HG03066 (cell line): ENCODE results near the gene KCNN3.

Source experiments
- ATAC-seq: cut with Tn5 transposase; IDR thresholded peaks from one replicate; pipeline ENCODE4 v1.9.1; 2021; ENCODE audit warnings: low read depth; ENCODE audit not compliant: unreplicated experiment

The KCNN3 gene

DNA sequence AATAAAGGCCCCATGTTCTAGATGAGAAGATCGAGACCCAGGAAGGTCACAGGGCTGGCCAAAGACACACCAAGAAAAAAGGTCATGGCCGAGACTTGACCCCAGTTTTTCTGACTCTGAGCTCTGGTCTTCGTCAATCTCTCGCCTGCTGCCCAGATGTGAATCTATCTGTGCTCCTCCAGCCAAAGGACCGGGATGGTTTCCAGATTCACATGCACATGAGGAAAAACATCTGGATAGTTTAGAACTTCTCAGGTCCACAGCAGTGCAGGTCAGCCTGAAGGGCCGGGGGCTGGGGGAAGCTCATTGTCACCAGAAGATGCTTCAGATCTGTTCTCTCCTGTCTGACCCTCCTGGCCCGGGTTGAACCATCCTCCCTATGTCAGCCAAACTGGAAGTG, 49.0 kb downstream of the KCNN3 start:
- no peak for ATAC-seq

DNA sequence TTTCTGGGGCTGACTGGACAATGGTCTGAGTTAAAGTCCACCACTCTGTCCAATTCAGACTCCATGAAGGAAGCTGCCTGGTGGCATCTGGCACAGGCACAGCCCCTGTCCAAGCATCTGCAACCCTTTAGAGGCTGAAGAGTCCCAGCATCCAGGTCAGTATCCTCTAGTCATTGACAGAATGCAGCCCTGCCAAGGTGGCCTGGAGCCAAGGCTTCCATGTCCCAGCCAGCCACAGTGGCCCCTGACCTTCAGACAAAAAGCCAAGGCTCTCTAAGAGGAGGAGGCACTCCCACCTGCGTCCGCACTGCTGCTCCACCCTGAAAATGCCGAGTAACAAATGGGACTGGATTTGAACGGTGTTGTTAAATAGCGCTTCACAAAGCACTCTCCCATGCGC, 49.4 kb downstream of the KCNN3 start:
- ATAC-seq: no peak

DNA sequence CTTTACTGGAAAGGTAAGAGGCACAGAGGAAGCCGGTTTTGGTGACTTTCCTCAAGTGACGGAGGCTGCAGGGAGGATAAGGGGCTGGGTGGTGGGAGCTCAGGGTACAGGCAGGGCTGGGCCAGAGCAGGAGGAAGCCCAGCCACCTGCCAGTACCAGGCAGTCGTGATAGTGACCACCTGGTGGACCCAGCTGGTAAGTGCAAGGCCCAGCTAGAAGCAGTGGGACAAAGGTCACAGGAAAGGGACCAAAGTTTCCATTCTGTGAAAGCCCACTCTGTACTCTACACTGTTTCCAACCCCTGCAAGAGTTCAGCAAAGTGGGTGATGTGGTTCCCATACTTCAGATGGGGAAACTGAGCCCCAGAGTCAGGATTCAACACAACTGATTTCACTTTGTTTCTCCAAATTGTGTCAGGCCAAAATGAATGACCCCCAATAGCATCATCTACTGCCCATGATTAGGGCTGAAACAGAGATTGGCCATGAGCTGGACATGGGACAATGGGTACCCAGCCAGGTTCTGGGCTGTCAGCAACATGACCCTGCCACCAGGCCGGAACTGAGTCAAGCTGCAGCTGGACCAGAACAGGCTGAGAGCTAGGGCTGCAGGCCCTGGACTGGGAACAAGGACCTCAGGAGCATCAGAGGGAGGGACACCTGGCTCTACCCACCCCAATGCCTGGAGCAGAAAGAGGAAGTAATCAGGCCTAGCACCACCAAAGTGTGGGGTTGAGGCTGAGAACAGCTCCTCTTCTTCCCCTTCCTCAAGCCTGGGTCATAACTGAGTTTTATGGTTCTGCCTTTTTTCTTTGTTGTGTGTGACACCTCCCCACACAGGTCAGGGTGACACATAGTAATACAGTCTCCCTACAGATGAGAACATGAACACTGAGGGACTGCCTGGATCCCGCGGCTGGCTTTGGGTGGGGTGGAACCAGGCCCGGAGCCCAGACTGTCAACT, 50.2 kb downstream of the KCNN3 start:
- ATAC-seq: no peak

DNA sequence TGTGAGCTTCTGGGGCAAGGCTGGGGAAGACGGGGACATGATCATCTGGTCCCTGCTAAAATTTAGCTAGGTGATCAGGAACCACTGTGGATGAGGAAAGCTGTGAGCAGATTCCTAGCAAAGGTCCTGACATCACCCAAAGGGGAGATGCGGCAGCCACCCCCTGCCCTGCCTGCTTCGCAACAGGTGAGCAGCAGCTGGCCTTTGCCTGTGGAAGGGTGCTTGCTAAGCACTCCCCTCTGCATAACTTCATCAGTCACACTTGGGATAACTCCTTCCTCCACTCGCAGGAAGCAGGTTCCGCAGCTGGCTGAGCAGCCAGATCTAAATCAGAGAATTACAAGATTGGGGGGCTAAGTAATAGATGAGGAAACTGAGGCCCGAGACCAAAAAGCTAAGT, 51.2 kb downstream of the KCNN3 start:
- ATAC-seq: no peak

DNA sequence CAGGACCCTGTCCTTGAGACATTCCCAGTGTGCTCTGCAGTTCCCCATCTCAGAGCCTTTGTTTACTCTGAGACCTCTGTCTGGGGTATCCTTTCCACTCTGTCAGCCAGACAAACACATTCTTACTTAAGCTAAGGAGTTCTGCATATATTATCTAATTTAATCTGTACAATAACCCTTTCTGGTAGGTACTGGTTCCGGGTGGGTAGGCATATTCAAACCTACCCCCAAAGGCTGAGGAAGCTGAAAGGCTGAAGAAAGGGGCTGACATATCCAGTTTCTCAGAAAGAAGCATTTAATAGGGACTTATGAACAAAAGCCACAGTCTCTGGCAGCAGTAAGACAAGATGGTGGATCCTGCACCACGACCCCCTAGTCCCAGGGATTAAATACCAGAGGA, 53.1 kb downstream of the KCNN3 start:
- ATAC-seq: no peak

DNA sequence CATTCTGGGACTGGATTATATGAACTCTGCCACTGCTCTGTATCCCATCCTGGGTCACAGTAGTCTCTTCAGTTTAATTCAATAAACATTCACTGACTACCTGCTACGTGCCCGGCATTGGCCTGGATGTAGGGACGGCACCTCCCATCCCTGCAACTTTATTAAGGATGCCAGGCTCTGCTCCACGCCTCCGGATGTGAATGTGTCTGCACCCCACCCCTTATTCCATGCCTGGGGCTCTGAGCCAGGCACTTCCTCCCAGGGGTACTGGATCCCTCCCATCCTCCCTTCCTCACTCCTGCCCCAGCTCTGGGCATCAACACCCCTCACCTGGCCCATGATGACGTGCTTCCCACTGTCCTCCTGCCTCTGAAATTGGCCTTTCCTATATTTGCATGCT, 53.7 kb downstream of the KCNN3 start:
- no peak for ATAC-seq

DNA sequence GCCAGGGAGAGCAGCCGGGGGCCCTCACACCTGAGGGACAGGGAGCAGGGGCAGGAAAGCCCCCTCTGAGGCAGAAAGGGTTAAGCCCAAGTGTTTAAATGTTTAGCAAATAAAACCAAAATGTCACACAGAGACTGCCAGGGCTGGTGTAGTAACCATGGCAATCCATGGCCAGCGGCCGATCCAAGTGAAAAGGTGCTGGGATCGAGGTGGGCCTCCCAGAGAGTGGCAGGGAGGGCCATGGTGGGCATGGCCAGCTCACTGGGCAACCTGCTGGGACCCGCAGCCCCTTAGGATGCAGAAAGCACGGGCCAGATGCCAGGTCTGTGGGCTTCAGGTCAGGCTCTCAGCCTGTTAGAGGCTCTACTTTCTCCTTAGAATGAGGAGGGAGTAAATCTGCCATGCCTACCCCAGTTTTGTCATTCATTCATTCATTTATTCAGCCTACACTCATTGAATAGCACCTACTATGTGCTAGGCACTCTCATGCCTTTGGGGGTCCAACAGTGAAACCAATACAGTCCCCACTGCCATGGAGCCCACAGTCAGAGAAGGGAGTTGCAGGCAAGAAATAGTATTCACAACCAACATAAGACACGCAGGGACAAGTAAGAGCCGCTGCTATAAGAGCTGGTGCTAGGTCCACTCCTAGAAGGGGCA, 56.1 kb downstream of the KCNN3 start:
- ATAC-seq: no peak

DNA sequence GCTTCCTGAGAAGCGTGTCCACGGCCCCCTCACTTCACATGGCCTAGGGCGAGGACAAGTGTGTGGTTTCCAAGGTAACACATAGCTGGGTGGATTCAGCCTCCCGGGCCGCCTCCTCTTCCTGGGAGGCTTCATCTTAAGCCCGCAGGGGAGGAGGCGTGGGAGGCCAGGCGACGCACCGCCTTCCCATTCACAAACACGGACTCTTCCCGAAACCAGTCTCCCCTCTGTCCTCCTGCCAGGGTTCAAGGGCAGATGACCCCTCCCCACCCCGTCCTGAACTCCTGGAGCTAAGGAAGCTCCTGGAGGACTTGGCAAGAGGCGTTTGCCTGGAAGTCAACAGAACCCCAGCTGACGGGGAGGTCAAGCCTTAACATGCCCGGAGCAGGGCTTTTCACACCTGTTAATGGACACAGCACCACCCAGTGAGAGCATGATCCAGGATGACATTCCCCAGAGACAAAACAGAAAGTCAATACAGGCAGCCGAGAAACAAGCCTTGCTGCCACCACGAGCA, 56.7 kb downstream of the KCNN3 start:
- no peak for ATAC-seq

DNA sequence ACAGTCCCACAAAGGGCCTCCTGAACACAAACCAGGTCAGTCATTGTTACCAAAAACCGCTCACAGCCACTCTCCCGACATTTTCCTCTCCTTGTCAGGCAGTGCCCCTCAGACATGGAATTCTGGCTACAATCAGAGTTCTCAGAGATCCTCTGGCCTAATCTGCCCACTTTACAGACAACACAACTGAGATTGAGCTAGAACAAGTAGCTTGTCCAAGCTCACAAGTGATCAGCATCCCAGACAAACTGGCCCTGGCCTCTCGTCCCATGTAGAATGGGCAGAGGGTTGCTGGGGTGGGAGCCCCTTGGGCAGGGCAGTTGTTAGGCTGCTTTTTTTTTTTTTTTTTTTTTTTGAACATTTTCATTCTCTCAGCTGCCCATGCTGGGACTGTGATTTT, 57.2 kb downstream of the KCNN3 start:
- no peak for ATAC-seq

DNA sequence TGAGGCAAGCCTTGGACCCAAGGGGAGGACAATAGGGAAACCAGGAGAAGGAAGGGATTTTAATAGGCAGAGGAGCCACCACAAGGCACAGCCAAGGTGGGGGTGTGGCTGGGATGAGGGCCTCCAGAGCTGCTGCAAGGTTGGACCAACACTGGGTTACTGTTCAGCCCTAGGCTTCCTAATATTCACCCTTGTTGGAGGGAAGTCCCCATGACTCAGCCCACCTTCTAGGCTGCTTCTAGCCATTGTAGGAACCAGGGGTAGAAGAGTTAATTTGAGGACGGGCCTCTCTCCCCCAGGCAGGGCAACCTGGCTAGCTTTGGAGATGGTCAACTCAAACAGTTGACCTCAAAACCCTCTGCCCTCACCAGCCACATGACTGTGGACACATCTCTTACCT, 59.5 kb downstream of the KCNN3 start:
- ATAC-seq: no peak

DNA sequence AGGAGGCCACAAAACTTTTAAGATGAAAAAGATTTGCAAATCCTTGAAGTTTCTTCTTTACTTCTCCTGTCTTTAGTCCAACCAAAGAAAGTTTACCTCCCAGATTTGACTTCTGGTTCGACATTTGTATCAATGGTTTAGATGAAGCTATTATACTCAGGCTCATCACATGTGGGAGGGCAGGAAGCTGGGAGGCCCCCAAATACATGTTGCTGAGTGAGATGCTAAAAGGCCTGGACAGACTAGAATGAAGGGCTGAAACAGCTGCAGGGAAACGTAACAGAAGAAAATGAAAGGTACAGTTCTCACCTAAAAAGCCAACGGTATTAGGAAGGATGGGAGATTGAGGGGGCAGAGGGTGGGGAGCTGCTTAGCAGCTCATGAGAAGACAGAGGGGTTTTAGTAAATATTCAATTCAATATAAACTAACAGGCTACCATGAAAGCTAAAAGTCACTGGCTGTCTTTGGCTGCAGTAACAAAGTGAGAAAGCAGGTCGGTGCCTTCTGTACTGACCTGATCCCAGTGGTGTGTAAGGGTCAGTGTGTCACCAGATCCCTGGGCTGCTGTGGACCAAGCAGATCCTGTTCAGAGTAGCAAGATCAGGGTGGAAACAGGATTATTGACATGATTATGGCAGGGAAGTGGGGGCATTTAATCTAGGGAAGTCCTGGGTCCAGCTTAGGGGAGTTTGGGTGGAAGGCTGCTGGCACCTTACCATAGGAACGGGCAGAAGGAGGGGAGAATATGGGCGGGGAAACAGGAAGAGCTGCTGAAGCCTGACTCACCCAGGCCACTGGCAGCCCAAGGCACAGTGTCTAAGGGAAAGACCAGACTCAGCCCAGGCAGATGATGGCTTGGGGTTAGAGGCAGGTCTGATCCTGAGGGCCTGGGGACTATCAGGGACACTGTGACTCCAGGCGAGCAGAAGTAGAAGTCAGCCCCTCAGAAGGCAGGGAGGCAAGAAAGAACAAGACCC, 60.4 kb downstream of the KCNN3 start:
- ATAC-seq: no peak

DNA sequence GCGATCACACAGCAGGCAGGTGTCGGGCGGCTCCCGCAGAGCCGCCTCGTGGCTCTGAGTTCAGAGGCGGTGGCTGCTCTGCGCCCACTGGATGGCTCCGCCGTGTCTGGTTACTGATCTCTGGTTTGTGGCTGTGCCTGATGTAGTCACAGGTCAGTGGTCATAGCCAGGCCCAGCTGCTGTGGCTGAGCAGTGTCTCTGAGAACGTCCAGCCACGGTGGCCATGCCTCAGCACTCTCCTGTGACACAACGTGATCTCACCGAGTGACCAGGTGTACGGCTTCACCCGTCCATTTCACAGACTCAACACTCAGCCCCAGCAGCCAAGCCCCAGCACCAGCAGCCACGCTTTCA, 61.2 kb downstream of the KCNN3 start:
- ATAC-seq: no peak

DNA sequence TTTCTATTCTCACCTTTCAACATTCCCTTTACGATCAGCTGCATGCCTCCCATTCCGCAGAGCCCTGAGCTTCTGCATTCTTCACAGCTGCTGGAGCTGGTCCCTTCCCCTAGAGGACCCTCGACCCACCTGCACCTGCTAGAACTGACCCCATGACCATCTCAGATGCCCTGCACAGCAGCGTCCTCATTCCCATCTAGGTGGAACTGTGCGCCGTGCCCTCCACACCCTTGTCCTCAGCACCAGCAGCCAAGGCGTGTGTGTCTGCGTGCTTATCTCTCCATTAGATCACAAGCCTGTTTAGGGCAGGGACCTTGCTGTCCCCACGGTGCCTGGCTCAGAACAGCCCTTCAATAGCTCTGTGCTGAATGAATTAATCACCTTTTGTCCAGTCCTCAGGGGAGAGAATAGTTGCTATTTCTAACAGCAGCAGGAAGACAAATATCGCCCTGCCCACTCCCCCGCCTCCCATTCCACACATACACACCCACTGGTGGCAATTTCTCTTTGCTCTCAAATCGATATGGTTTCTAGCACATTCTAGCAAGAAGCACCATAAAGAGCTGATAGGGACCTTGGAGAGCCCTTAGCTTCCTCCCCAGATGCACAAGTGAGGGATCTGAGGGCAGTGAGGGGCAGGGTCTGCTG, 61.7 kb downstream of the KCNN3 start:
- ATAC-seq: no peak

DNA sequence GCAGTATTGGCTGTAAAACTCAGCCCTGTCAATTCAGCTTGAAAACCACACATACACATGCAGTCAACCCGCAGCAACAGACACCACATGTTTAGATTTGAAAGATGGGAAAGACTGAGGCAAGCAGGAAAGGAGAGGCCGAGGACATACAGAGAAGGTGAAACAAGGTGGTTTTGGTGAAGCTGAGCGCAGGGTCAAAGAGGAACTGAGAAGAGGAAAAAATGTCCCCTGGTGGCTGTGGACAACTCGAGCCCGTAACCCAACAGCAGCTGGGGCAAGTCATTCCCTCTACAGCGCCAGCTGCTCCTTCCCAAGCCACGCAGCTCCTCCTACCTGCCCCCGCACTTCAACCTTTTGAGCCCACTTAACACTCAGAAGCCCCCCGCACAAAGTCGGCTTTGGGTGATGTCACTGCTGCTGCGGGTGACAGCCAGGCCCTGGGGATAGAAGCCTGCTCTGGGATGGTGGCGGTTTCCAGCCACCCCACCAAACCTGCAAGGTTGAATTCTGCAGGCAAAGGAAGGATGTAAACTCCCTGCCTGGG, 63.0 kb downstream of the KCNN3 start:
- ATAC-seq: peak; percentile 77

DNA sequence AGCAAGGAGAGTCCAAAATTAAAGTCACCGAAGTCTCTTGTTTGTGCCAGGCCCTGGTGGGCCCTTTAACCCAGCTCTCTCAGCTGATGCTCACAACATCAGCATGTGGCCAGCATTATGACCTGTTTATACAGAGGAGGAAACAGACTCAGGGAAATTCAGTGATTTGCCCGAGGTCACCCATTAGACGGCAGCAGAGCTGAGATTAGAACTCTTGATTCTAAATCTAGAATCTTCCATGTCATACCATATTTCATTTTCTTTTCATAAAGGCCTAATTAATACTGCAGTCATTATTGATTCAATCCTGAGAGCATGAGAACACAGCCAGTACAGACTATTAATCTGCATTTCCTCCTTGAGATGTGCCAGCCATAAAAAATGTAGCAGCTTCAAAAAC, 63.7 kb downstream of the KCNN3 start:
- ATAC-seq: no peak

DNA sequence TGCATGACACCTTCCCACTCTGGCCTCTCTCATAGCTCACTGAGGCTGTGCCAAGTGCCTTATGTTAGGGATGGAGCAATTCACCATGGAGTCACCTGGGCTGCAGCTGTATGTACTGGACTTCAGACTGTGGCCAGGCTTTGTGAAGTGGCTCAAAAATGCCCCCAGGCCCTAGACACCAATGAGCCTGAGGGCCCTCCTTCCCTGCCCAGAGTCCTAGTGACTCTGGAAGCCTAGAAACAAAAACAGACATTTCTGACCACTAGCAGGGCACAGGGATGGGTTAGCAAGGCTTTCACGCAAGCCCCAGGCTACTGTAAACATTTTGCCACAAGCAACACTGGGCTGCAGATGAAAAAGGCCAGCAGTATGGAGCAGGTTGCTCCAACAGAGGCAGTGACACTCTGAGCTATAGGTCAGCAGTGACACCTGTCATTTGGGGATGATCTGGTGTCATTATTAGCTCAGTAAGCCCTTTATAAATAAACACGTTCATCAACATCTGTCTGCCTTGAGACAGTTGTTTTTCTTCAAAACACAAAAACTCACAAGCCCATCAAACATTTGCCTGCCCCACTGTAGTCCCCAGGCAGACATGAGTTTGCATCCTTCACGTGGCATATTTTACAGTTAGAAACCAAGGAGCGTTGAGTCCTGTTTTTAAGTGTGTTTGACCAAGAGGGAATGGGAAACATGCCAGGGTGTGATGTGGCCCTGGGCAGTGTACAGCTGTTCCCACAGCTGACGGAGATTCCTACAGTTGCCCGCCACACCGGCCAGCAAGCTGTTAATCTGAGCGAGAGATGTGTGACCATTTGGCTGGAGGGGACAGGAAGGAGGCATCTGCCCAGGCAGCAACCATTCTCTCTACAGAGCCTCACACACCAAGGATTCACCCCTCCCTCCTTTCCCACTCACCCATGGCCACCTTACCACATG, 66.8 kb downstream of the KCNN3 start:
- ATAC-seq: no peak

DNA sequence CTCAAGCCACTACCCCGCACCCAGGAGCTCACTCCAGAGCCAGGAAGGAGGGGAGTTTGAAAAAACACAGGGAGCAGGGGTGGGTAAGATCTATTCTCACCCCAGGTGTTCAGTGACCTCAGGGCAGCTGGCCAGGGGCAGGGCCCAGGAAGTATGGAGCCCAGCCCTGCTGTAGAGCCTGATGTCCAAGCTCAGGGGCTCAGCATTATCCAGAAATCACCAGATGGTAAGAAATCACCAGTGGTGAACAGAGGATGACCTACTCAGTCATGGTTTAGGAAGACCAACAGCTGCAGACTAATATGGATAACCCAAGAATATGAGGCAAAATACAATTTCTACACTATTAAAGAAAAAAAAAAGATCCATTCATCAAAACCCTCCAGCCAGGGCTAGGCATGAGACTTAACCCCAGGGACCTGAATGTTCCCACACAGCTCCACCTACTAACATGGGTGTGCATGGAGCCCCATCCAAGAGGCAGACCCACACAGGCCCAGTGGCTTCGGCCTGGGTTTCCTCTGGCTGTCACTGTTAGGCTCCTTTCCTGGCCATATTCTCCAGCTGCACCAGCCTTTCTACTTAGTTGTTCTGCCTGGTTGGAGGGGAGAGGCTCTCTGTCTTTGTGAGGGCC, 67.6 kb downstream of the KCNN3 start:
- no peak for ATAC-seq

DNA sequence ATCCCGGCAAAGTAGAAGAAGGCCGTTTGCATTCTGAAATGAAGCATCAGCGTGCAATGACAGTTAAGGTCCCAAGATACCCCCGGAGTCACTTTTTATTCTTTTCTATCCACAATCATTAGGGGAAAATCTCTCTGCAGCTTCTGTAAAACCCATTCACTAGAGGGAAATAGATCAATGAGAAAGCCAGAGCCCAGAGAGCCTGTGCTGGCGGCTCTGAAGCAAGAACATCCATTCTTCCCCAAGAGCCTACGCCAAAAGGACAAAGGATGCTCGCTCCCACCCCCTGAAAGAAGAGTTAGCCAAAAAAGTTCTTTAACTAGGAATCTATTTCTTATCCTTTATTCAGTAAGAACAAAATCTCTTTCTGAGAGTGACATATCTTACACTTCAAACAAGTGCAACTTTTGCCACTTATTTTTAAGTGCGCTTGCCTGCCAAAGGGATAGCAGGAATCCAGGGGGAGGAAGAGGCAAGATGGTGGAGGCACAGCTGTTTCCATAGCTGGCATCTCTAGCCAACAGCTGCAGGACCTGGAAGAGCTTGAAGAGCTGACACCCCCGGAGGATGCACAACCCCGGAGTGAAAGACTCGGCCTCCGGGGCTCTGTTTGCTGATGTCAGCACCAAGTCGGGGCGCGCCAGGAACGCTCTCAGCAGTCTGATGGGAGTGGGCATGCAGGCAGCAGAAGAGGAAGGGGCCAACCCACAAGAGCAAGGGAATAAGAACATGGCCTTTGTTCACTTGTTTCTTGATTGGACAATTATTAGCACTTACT, 68.7 kb downstream of the KCNN3 start:
- ATAC-seq: no peak
